Measurements from ENCODE around the gene ZNF669.

The ZNF669 gene

DNA sequence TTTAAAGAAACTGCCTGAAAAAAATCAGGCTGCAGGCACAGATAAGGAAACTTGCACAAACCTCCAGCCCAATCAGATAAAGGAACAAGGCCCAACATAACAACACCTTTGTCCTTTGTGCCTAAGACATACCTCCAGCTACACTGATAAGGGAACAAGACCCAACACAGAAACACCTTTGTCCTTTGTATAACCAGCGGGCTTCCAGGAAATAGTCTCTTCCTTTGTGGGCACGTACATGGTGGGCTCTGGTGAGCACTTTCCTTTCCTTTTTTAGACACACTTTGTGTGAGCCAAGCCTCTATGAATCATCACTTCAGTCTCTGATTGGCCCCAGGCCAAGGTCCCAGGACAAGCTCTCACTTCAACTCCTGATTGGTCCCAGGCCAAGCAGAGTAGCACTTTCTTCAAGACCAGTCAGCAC, 49.2 kb downstream of the ZNF669 start:
- peak; percentile 27 for DNase-seq

Measured in hematopoietic multipotent progenitor cell treated with erythropoietin and hydrocortisone succinate and interleukin-3 and kit ligand, for 6 days (in vitro differentiated cells).